ENCODE results near the gene NPAS2.

NPAS2 gene

GRCh38 chr2:100796499-100797100 is 23.3 kb upstream of the NPAS2 start:
- no peak for DNase-seq

DNA sequence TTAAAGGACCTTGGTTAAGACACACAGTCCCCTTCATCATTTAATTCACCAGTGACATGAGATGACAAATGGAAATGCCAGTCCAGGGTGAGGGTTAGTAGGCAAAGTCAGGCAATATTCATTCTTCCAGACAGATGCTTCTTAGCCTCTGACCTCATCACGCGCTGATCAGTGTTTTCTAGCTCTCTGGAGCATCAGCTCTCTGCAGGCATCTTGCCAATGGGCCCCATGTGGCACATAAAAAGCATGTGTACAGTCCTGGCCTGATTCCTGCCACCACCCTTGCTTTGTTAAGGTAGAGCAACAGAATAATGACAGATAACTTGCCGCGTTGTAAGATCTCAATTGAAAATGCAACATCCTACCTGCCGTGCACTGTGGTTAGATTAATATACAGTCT is 20.3 kb upstream of the NPAS2 start:
- no peak for DNase-seq

DNA sequence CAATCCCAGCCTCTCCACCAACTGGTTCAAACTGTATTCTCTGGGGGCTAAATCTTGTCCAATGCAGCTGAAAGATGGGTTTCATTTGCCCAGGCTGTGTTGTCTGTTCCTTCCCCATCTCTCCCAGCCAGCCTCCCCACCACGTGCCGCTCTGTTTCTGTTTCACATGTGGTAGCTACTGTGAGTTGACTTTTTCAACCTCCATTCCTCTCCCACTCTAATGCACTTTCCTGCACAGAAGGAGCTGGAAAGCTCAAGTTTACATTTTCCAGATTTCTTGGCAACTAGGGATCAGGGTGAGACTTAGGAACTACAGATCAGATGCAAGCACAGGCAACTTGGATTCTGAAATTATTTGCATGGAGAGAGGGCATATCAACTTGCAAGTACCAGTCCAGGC is 19.0 kb upstream of the NPAS2 start:
- DNase-seq = no peak

DNA sequence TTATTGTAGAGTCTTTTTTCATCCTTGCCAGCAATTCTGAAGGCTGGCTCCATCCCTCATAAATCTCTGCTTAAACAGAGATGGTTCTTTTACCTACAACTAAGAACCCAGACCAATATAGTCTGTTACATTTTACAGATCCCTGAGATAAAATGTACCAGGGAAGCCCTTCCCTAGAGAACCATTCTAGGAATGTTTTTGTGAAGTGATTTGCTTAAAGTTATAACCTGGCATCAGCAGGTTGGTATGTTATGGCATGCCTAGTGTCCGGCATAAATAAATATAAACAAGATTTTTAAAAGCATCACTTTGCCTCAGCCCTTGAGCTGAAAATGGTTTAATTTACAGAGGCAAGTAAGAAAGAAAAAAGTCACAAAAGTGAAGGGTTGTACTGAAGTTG is 18.5 kb upstream of the NPAS2 start:
- no peak for DNase-seq

DNA sequence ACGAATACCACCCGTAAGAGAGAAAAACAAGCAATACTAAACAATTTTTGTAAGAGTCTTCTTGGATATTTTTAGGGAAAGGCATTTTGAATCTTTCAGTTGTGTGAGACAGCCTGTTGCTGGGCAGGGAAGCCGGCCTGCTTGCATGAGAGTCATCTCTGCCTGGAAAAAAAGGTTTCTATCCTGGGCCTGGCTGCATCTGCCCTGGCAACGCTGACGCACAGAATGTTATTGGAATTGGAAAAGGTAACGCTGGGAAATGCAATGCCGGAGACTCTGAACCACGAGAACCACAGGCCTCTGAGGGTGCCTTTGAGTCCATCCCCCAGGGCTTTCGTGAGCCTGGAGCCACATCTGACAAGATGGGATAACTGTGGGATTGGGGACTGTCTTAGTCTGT is 17.9 kb upstream of the NPAS2 start:
- no peak for DNase-seq

DNA sequence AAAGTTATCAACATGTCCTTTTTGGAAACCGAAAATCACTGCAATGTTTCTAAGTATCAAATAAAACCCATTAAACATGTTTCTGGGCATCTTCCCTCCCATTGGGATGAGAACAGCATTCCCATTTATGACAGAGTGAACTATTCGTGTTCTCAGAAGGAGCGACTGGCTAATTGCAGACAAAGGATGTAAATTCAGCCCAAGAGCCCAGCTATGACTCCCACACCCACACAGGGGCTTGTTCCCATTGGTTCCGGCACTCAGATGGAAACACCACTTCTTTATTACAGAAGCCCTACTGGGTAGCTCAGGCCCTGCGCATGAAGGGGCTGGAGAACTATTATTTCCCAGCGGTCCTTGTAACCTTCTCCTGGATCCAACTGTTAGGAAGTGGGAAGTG is 16.6 kb upstream of the NPAS2 start:
- no peak for DNase-seq

- DNase-seq = no peak
Measured at GRCh38 chr2:100806550-100806949, 13.4 kb upstream of the NPAS2 start.

DNA sequence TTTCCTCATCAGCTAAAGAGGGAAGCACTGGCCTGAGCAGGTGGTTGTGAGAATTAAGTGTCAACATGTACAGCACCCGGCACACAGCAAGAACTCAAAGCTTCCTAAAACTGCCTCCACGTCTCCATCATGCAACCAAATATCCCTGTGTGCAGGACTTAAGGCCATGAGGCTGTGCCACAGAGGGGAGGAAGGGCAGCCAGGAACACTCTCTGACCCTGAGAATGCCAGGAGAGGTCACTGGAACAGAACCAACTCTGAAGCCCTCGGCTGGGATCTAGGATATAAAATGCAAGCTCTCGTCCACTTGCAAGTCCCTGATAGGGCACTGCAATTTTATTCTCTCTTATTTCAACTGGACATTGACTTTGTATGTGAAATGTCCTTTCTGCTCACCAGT is 12.2 kb upstream of the NPAS2 start:
- DNase-seq = no peak

GRCh38 chr2:100808582-100808981 is 11.4 kb upstream of the NPAS2 start:
- DNase-seq = no peak

- no peak for DNase-seq
Measured at GRCh38 chr2:100809506-100809905, 10.4 kb upstream of the NPAS2 start.

- DNase-seq = no peak
Measured at GRCh38 chr2:100810603-100811145, 9.3 kb upstream of the NPAS2 start.

- DNase-seq = no peak
Measured at GRCh38 chr2:100812116-100812515, 7.8 kb upstream of the NPAS2 start.

DNA sequence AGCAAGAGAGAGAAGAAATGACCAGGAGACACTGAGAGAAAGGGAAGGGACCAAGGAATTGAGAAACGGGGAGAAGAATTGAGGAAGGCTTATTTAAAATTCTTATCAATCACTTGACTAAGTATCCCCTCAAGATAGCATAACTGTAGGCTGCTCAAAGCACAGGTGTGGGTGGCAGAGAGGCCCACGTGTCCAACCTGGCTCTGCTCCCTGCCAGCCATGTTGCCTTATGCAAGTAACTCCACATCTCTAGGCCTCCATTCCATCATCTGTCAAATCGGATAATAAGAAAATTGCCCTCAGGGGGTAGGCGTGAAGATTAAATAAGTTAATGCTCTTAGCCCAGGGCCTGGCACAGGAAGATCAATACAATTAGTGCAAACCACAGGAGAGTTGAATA is 7.4 kb upstream of the NPAS2 start:
- no peak for DNase-seq

DNA sequence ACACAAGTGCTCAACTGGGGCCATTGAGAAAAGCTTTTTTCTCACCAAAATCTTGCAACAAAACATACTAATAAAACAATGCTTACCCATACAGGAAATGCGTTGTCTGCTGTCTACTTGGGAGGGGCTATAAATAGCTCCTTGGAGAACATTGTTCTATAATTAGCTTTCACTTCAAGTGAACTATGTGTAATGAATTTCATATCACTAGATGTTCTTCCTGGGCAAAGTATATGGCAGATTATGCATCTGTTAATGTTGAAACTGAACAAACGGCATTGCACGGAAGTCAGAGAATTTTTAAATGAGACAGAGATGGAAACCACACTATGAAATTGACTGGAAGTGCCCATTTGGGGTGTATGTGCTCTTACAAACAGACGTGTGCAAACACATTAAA is 6.4 kb upstream of the NPAS2 start:
- no peak for DNase-seq

GRCh38 chr2:100814043-100814442 is 5.9 kb upstream of the NPAS2 start:
- DNase-seq = no peak

- no peak for DNase-seq
Measured at GRCh38 chr2:100814453-100814852, 5.5 kb upstream of the NPAS2 start.

DNA sequence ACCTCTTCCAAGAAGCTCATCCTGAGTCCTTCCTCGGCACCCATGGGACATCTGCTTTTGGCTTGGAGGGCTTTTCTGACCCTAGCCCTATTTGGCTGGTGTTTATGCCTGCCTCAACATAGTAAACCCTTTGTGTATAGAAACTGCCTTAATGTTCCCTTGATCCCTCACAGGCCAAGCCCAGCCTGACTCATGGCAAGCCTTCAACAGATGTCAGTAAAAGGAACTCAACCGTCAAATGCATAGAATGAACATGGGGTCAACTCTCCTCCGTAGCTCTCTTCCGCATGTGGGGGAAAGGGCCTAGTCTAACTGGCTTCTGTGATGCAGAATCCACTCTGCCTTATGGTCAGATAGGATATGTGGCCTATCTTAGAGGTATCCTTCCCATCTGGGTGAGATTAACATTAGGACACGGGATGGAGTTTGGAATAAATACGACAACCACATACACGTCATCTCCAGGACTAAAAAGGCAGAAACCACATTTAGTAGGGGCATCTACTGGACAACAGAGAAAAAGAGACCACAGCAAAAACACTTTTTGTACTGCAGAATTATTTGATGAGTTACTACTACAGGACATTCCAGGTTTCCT is 2.5 kb upstream of the NPAS2 start:
- DNase-seq = no peak

- DNase-seq = no peak
Measured at GRCh38 chr2:100818003-100818605, 1.8 kb upstream of the NPAS2 start.

DNA sequence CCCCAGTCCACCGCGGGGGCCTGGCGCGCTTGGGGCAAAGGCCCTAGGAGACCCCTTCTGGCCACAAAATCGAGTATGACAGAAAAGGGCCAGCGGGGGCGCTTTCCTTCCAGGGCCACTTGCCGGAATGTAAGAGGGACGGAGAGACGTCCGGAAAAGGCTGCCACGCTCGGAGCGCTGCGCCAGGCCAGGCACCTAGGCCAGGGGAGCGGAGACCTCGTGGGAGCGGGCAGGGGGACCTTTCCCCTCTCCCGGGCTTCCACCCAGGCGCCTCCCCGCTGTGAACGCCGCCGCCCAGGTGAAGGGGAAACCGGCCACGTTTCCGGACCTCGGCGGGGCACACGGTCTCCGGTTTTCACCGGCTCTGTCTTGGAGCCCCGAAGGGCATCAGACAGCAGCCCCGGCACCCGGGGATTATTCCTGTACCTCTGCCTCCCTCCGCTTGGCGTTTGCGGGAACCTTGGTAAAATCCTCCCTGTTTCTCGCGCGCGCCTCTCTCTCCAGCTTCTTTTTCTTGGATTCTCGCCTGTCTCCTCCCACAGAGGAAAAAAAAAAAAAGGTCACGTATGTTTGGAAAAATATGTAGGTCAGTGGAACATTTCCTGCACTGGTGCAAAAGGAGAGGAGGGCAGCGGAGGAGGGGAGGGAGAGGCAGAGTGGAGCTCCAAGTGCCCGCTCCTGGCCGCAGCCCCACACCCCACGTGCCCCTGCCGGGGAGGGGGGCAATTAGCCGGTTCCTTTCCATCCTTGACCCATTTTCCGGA is 1.2 kb upstream of the NPAS2 start:
- DNase-seq = peak in 1 of 2 donors; percentile 35

DNA sequence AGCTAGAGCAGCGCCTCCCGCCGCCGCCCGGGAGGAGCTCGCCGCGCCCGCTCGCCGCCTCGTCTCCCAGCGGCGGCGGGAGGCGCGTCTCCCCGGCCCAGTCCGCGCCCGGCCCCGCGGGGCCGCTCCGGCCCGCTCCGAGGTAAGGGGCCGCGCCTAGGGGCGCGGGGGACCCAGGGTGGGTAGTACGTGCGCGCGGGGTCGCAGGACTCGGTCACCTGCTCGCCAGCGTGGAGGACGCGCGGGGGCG is 259 bp downstream of the NPAS2 start:
- DNase-seq = peak in 1 of 2 donors; percentile 28

- peak in 1 of 2 donors; percentile 8 for DNase-seq
Measured at GRCh38 chr2:100820523-100821254, 750 bp downstream of the NPAS2 start.

- no peak for DNase-seq
Measured at GRCh38 chr2:100821255-100821910, 1.4 kb downstream of the NPAS2 start.

- DNase-seq = no peak
Measured at GRCh38 chr2:100821911-100822265, 1.9 kb downstream of the NPAS2 start.
